Adipocyte (in vitro differentiated cells): ENCODE measurements around the gene CFAP210.
"Not testable (repeated sequence)": the region's sequence is repeated elsewhere in the genome, so short reads cannot be mapped to it uniquely, and the experiment has no call there.

Experiments used
- DNase-seq: peaks from one replicate; pipeline ENCODE4 v3.0.0-alpha.2; 2015; ENCODE audit warnings: low read depth
- H3K27me3 ChIP-seq: replicated peaks from 2 replicates; pipeline ENCODE4 v1.7.0; 2013; ENCODE audit warnings: mild to moderate bottlenecking, low read length, moderate library complexity; ENCODE audit not compliant: control insufficient read depth, insufficient read depth
- H3K36me3 ChIP-seq: 2 replicates; pipeline ENCODE4 v1.7.0; 2013; ENCODE audit warnings: low read length, mild to moderate bottlenecking, moderate library complexity; ENCODE audit not compliant: control insufficient read depth, insufficient read depth, severe bottlenecking
- H3K4me1 ChIP-seq: 2 replicates; pipeline ENCODE4 v1.7.0; 2013; ENCODE audit warnings: mild to moderate bottlenecking, low read length, moderate library complexity; ENCODE audit not compliant: control insufficient read depth, insufficient read depth
- H3K4me3 ChIP-seq: 2 replicates; pipeline ENCODE4 v1.7.0; 2013; ENCODE audit warnings: mild to moderate bottlenecking, low read length, moderate library complexity
- H3K9ac ChIP-seq: 2 replicates; pipeline ENCODE4 v1.7.0; 2013; ENCODE audit warnings: mild to moderate bottlenecking, low read length, moderate library complexity
- H3K9me3 ChIP-seq: 2 replicates; pipeline ENCODE4 v1.7.0; 2013; ENCODE audit warnings: mild to moderate bottlenecking, low read length, moderate library complexity; ENCODE audit not compliant: control insufficient read depth

CFAP210 gene

GRCh38 chr2:169711751-169712509, 17.7 kb upstream of the CFAP210 start:
- Histone ChIP-seq H3K27me3 (no peaks in the 10 kb centered on the region), H3K9me3 (no peaks in the 10 kb centered on the region), H3K4me1 (peaks cover 19% of the 10 kb centered on the region), H3K9ac (no peak overlapping the region), H3K36me3 (peaks cover 8% of the 10 kb centered on the region), H3K4me3 (no peak overlapping the region)
- DNase-seq, result no peak

- DNase-seq, result no peak
Measured at GRCh38 chr2:169709981-169710380, 15.8 kb upstream of the CFAP210 start.

GRCh38 chr2:169709331-169709730, 15.1 kb upstream of the CFAP210 start:
- DNase-seq, result peak; percentile 34
- no peak overlapping the region for H3K9ac ChIP-seq
- peaks cover 9% of the 10 kb centered on the region for H3K36me3 ChIP-seq
- H3K9me3 ChIP-seq, result no peaks in the 10 kb centered on the region
- H3K4me1 ChIP-seq, result peaks cover 26% of the 10 kb centered on the region
- no peak overlapping the region for H3K4me3 ChIP-seq
- H3K27me3 ChIP-seq, result no peaks in the 10 kb centered on the region

More at GRCh38 chr2:169709981-169710380, 15.8 kb upstream of the CFAP210 start:
- Histone ChIP-seq H3K4me1 (peaks cover 20% of the 10 kb centered on the region), H3K36me3 (peaks cover 8% of the 10 kb centered on the region), H3K4me3 (no peak overlapping the region), H3K9me3 (no peaks in the 10 kb centered on the region), H3K9ac (no peak overlapping the region), H3K27me3 (no peaks in the 10 kb centered on the region)

- Histone ChIP-seq H3K9me3 (no peaks in the 10 kb centered on the region), H3K27me3 (no peaks in the 10 kb centered on the region)
- DNase-seq, result no peak
Measured at GRCh38 chr2:169707626-169708025, 13.4 kb upstream of the CFAP210 start.

GRCh38 chr2:169705927-169706326, 11.7 kb upstream of the CFAP210 start:
- DNase-seq, result peak; percentile 89
- Histone ChIP-seq H3K9ac (no peak overlapping the region), H3K27me3 (no peaks in the 10 kb centered on the region), H3K4me3 (no peak overlapping the region), H3K36me3 (peaks cover 26% of the 10 kb centered on the region), H3K9me3 (no peaks in the 10 kb centered on the region), H3K4me1 (peaks cover 45% of the 10 kb centered on the region)

More at GRCh38 chr2:169707626-169708025, 13.4 kb upstream of the CFAP210 start:
- Histone ChIP-seq H3K4me1 (peaks cover 43% of the 10 kb centered on the region), H3K36me3 (peaks cover 15% of the 10 kb centered on the region), H3K9ac (no peak overlapping the region), H3K4me3 (no peak overlapping the region)

- peak overlapping the region; percentile 13 for H3K4me3 ChIP-seq
- H3K9me3 ChIP-seq, result no peaks in the 10 kb centered on the region
Measured at GRCh38 chr2:169704160-169704708, 10.0 kb upstream of the CFAP210 start.

GRCh38 chr2:169702996-169703395, 8.8 kb upstream of the CFAP210 start:
- Histone ChIP-seq H3K4me3 (no peak overlapping the region), H3K4me1 (peaks cover 40% of the 10 kb centered on the region), H3K36me3 (peaks cover 25% of the 10 kb centered on the region), H3K9ac (no peak overlapping the region), H3K9me3 (no peaks in the 10 kb centered on the region), H3K27me3 (no peaks in the 10 kb centered on the region)
- DNase-seq, result peak; percentile 27

More at GRCh38 chr2:169704160-169704708, 10.0 kb upstream of the CFAP210 start:
- H3K36me3 ChIP-seq, result peaks cover 21% of the 10 kb centered on the region
- peaks cover 45% of the 10 kb centered on the region for H3K4me1 ChIP-seq
- DNase-seq, result no peak
- H3K27me3 ChIP-seq, result no peaks in the 10 kb centered on the region
- H3K9ac ChIP-seq, result no peak overlapping the region

GRCh38 chr2:169699173-169699572, 5.0 kb upstream of the CFAP210 start:
- DNase-seq, H3K9me3 ChIP-seq, H3K9ac ChIP-seq, H3K4me3 ChIP-seq, H3K27me3 ChIP-seq: not testable (repeated sequence)
- H3K4me1 ChIP-seq, result peaks cover 34% of the 10 kb centered on the region
- H3K36me3 ChIP-seq, result peaks cover 23% of the 10 kb centered on the region

- peaks cover 10% of the 10 kb centered on the region for H3K36me3 ChIP-seq
- no peak overlapping the region for H3K4me3 ChIP-seq
- DNase-seq, result peak; percentile 64
- H3K4me1 ChIP-seq, result peaks cover 27% of the 10 kb centered on the region
- no peaks in the 10 kb centered on the region for H3K9me3 ChIP-seq
- H3K27me3 ChIP-seq, result no peaks in the 10 kb centered on the region
- peak overlapping the region; percentile 43 for H3K9ac ChIP-seq
Measured at GRCh38 chr2:169696381-169696780, 2.2 kb upstream of the CFAP210 start.

- Histone ChIP-seq H3K4me3 (peak overlapping the region; percentile 83), H3K9me3 (no peaks in the 10 kb centered on the region), H3K36me3 (peaks cover 6% of the 10 kb centered on the region), H3K27me3 (no peaks in the 10 kb centered on the region), H3K4me1 (peaks cover 27% of the 10 kb centered on the region), H3K9ac (peak overlapping the region; percentile 87)
- DNase-seq, result no peak
Measured at GRCh38 chr2:169694894-169695260, 672 bp upstream of the CFAP210 start.

- no peaks in the 10 kb centered on the region for H3K9me3 ChIP-seq
- H3K27me3 ChIP-seq, result no peaks in the 10 kb centered on the region
- H3K36me3 ChIP-seq, result no peaks in the 10 kb centered on the region
- peak overlapping the region; percentile 83 for H3K4me3 ChIP-seq
- peak; percentile 56 for DNase-seq
- peak overlapping the region; percentile 5 for H3K9ac ChIP-seq
- peaks cover 27% of the 10 kb centered on the region for H3K4me1 ChIP-seq
Measured at GRCh38 chr2:169693360-169693759, 845 bp downstream of the CFAP210 start.
